CD14-positive monocyte (primary cell): Measurements from ENCODE around the gene ZNF689. TPM values are rescaled to one million over a fixed set of nuclear protein-coding genes. Genes with fewer than 3 reads are reported as not detected.

Source experiments
- DNase-seq, 3 donors: peaks; one replicate each; pipeline ENCODE4 v3.0.0-alpha.2; 2011 to 2022
- H2AFZ ChIP-seq: 2 replicates; pipeline ENCODE4 v1.6.0; 2012; ENCODE audit warnings: mild to moderate bottlenecking, low read depth, low read length, inconsistent platforms; ENCODE audit not compliant: insufficient read depth, poor library complexity, severe bottlenecking
- H3K27ac ChIP-seq, 2 donors: 1 replicate in 1 of 2; 2 replicates in 1 of 2; pipeline ENCODE4 v1.5.1; 2012 to 2013; ENCODE audit warnings: low read length in 2 of 2, control low read depth in 1 of 2, inconsistent platforms in 1 of 2, low read depth in 1 of 2, mild to moderate bottlenecking in 1 of 2
- H3K27me3 ChIP-seq, 2 donors: one replicate each; pipeline versions ENCODE4 v1.6.0 to v1.6.1; 2011 to 2013; ENCODE audit warnings: low read length in 2 of 2; ENCODE audit not compliant: control insufficient read depth in 2 of 2, insufficient read depth in 2 of 2
- H3K36me3 ChIP-seq, 2 donors: replicated peaks in 1 of 2; 1 replicate in 1 of 2; 2 replicates in 1 of 2; pipeline versions ENCODE4 v1.5.1 to v1.6.1; 2012 to 2013; ENCODE audit warnings: low read length in 2 of 2, control low read depth in 1 of 2, inconsistent platforms in 1 of 2, mild to moderate bottlenecking in 1 of 2; ENCODE audit not compliant: insufficient read depth in 2 of 2, control insufficient read depth in 1 of 2
- H3K4me1 ChIP-seq, 2 donors: 1 replicate in 1 of 2; 2 replicates in 1 of 2; pipeline versions ENCODE4 v1.5.1 to v1.6.1; 2012 to 2013; ENCODE audit warnings: low read length in 2 of 2, control low read depth in 1 of 2, inconsistent platforms in 1 of 2, mild to moderate bottlenecking in 1 of 2, moderate library complexity in 1 of 2; ENCODE audit not compliant: insufficient read depth in 2 of 2, control insufficient read depth in 1 of 2
- H3K4me2 ChIP-seq: replicated peaks from 2 replicates; pipeline ENCODE3; 2012; ENCODE audit warnings: low read length, moderate library complexity, mild to moderate bottlenecking; ENCODE audit not compliant: poor library complexity, severe bottlenecking; ENCODE audit errors: extremely low read depth
- H3K4me3 ChIP-seq, 3 experiments: fragments of 200-600 bp in 1 of 3; sonication (generic) in 1 of 3; replicated peaks in 1 of 3; 1 replicate in 2 of 3; 2 replicates in 1 of 3; pipeline ENCODE4 v1.5.1; 2011 to 2013; ENCODE audit warnings: low read length in 3 of 3, mild to moderate bottlenecking in 3 of 3, control low read depth in 2 of 3, low read depth in 2 of 3, inconsistent platforms in 1 of 3, moderate library complexity in 1 of 3
- H3K79me2 ChIP-seq: 2 replicates; pipeline ENCODE4 v1.6.0; 2012; ENCODE audit warnings: mild to moderate bottlenecking, control low read depth, inconsistent platforms, low read length, moderate library complexity; ENCODE audit not compliant: insufficient read depth
- H3K9ac ChIP-seq: 2 replicates; pipeline ENCODE4 v1.6.0; 2017; ENCODE audit warnings: low read length, mild to moderate bottlenecking; ENCODE audit not compliant: insufficient read depth, poor library complexity, severe bottlenecking
- H3K9me3 ChIP-seq, 2 donors: replicated peaks in 1 of 2; 1 replicate in 1 of 2; 2 replicates in 1 of 2; pipeline versions ENCODE4 v1.5.1 to v1.6.1; 2012 to 2013; ENCODE audit warnings: low read length in 2 of 2, control low read depth in 1 of 2; ENCODE audit not compliant: control insufficient read depth in 1 of 2, insufficient read depth in 1 of 2
- H4K20me1 ChIP-seq: 2 replicates; pipeline ENCODE4 v1.6.0; 2012; ENCODE audit warnings: mild to moderate bottlenecking, low read length, control low read depth, moderate library complexity; ENCODE audit not compliant: insufficient read depth
- H3K27ac Mint-ChIP-seq, 7 donors: one replicate each; pipeline ENCODE4 v1.8.0; 2020; ENCODE audit warnings: mild to moderate bottlenecking in 7 of 7, mixed read lengths in 7 of 7, moderate library complexity in 6 of 7, inconsistent platforms in 2 of 7
- H3K27me3 Mint-ChIP-seq, 3 donors: one replicate each; pipeline ENCODE4 v1.8.0; 2021 to 2022; ENCODE audit warnings: low read depth in 3 of 3, mild to moderate bottlenecking in 3 of 3, mixed read lengths in 3 of 3, moderate library complexity in 3 of 3, inconsistent platforms in 1 of 3
- H3K36me3 Mint-ChIP-seq, 2 donors: one replicate each; pipeline ENCODE4 v1.8.0; 2020; ENCODE audit warnings: mixed read lengths in 2 of 2, inconsistent platforms in 1 of 2, mild to moderate bottlenecking in 1 of 2
- H3K4me1 Mint-ChIP-seq: one replicate; pipeline ENCODE4 v1.8.0; 2020; ENCODE audit warnings: mild to moderate bottlenecking, mixed read lengths
- H3K4me3 Mint-ChIP-seq, 2 donors: one replicate each; pipeline ENCODE4 v1.8.0; 2020; ENCODE audit warnings: mild to moderate bottlenecking in 2 of 2, mixed read lengths in 2 of 2, moderate library complexity in 1 of 2
- H3K9me3 Mint-ChIP-seq, 7 donors: one replicate each; pipeline ENCODE4 v1.8.0; 2020 to 2022; ENCODE audit warnings: mixed read lengths in 7 of 7, mild to moderate bottlenecking in 6 of 7, moderate library complexity in 6 of 7, inconsistent platforms in 2 of 7
- CTCF ChIP-seq: fragments of 200-600 bp; IDR thresholded peaks from one replicate; pipeline ENCODE4 v1.8.0; 2022; ENCODE audit warnings: antibody characterized with exemption, mild to moderate bottlenecking
- WGBS: methylation state at CpG from one replicate; pipeline ENCODE4 v1.1.5; 2013; ENCODE audit warnings: missing lambda C conversion rate; ENCODE audit not compliant: insufficient coverage; 5-methylcytosine and 5-hydroxymethylcytosine counted together
- intact Hi-C, 2 donors: fragments of 100-400 bp; cut with micrococcal nuclease; formaldehyde crosslinking; loops; one replicate each; pipeline versions ENCODE4 v1.15.0 to v1.15.1; 2023
- polyA plus RNA-seq, 3 donors: library from polyadenylated mRNA; depleted of rRNA in 1 of 3; unstranded in 2 of 3; stranded (reverse) in 1 of 3; fragments of 300-500 nt in 2 of 3; fragments of >200 nt in 1 of 3; fragmentation: Illumina TruSeq in 2 of 3; gene quantifications; 1 replicate in 2 of 3; 2 replicates in 1 of 3; pipeline ENCODE4 v1.2.3, GENCODE V29; 2012 to 2021
- small RNA-seq: library from RNA; depleted of rRNA; stranded (forward); fragments of <200 nt; gene quantifications from one replicate; pipeline ENCODE3, GENCODE V24; 2012; ENCODE audit warnings: low read depth; ENCODE audit not compliant: insufficient read length

ZNF689 gene
- polyA plus RNA-seq, 3 donors, result 4.1 to 11.2 (median 8.0) TPM

DNA sequence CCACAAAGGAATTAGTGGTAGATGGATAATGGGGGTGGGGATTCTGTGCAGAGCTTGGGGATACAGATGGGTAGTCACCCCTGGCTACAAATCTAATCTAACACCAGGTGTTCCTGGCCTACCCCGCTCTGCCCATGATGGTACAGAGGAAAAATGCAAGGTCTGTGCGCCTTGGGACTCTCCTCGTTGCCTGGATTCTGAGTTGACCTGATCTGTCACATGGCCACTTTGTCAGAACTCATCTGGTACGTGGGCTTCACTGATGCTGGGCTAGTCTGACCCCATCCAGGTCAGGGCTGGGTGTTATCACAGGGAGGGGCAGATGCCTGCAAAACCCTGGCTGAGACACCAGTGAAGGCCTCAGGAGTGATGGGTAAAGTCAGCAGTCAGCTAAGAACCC is 57.2 kb downstream of the ZNF689 start:
- WGBS, result 100% methylated on average over 4 of the region's 4 CpGs
- TF ChIP-seq CTCF, result no peak
- Histone ChIP-seq H3K4me2 (no peak overlapping the region), H2AFZ (no peak overlapping the region), H3K9me3 (no peaks in the 10 kb centered on the region), H3K9ac (no peak overlapping the region), H3K36me3 (peaks cover 12 to 16% of the 10 kb centered on the region in 2 donors), H3K4me1 (peaks cover 19 to 26% of the 10 kb centered on the region in 2 donors), H3K4me3 (no peak overlapping the region), H3K27me3 (no peaks in the 10 kb centered on the region), H3K27ac (peak overlapping the region in 1 of 2 donors; percentile 10), H4K20me1 (peaks cover 6% of the 10 kb centered on the region), H3K79me2 (peaks cover 32% of the 10 kb centered on the region)
- intact Hi-C loops, result loop anchor here in 1 of 2 donors (10.0 kb wide), 1 partner anchor 62 kb away; the partner anchor contains the start of gene ZNF689
- DNase-seq, result no peak
- H3K27me3 Mint-ChIP-seq, result peaks cover 0 to 2% (median 0%) of the 10 kb centered on the region in 3 donors
- peaks cover 18 to 34% of the 10 kb centered on the region in 2 donors for H3K36me3 Mint-ChIP-seq
- H3K4me1 Mint-ChIP-seq, result peaks cover 23% of the 10 kb centered on the region
- no peaks in the 10 kb centered on the region for H3K9me3 Mint-ChIP-seq
- H3K4me3 Mint-ChIP-seq, result no peak overlapping the region
- peak overlapping the region in 5 of 7 donors; percentile 21 to 75 (median 45) for H3K27ac Mint-ChIP-seq

Small RNA genes within 50 kb of the gene (small RNA-seq; reads per million reads assigned to genes)
- gene AC093249.1 (not detected), gene AC093249.4 (not detected)

Other genes starting within 250 kb of the ZNF689 start
- gene TBC1D10B, start 239.9 kb downstream of the ZNF689 start, polyA plus RNA-seq, result 10 to 100 TPM; 12.2 to 36.0 (median 13.8) TPM
- gene MYL11, start 235.6 kb downstream of the ZNF689 start, polyA plus RNA-seq, result 1 to 10 TPM in 2 of 3 donors, not detected in 1; 1.6 to 1.9 TPM
- under 1 TPM; 0.31 to 0.60 (median 0.49) TPM for gene SEPTIN1, start 227.8 kb downstream of the ZNF689 start, polyA plus RNA-seq
- gene ZNF48, start 215.0 kb downstream of the ZNF689 start, polyA plus RNA-seq, result 1 to 10 TPM in 1 of 3 donors, under 1 TPM in 2; 0.67 to 1.4 (median 0.93) TPM
- gene ZNF771, start 202.8 kb downstream of the ZNF689 start, polyA plus RNA-seq, result under 1 TPM; 0.39 to 0.68 (median 0.51) TPM
- 10 to 100 TPM; 10.5 to 45.5 (median 32.2) TPM for gene DCTPP1, start 180.4 kb downstream of the ZNF689 start, polyA plus RNA-seq
- 10 to 100 TPM; 12.8 to 56.4 (median 54.2) TPM for gene SEPHS2, start 164.5 kb downstream of the ZNF689 start, polyA plus RNA-seq
- gene ITGAL, start 137.6 kb downstream of the ZNF689 start, polyA plus RNA-seq, result 100 to 1,000 TPM in 2 of 3 donors, 10 to 100 TPM in 1; 56.8 to 474 (median 109) TPM
- gene ZNF768, start 83.8 kb downstream of the ZNF689 start, polyA plus RNA-seq, result 10 to 100 TPM in 1 of 3 donors, 1 to 10 TPM in 2; 2.8 to 13.4 (median 3.0) TPM
- gene ZNF747, start 75.5 kb downstream of the ZNF689 start, polyA plus RNA-seq, result 1 to 10 TPM; 4.1 to 6.6 (median 4.4) TPM
- gene ZNF764, start 52.0 kb downstream of the ZNF689 start, polyA plus RNA-seq, result 1 to 10 TPM in 2 of 3 donors, under 1 TPM in 1; 0.94 to 4.6 (median 1.0) TPM
- 10 to 100 TPM; 10.3 to 24.1 (median 18.9) TPM for gene ZNF688, start 38.7 kb downstream of the ZNF689 start, polyA plus RNA-seq
- 1 to 10 TPM in 2 of 3 donors, under 1 TPM in 1; 0.67 to 9.0 (median 1.1) TPM for gene ZNF785, start 24.7 kb downstream of the ZNF689 start, polyA plus RNA-seq
- 10 to 100 TPM in 2 of 3 donors, 1 to 10 TPM in 1; 6.1 to 32.6 (median 10.4) TPM for gene PRR14, start 40.6 kb upstream of the ZNF689 start, polyA plus RNA-seq
- gene FBRS, start 48.0 kb upstream of the ZNF689 start, polyA plus RNA-seq, result 10 to 100 TPM in 1 of 3 donors, 1 to 10 TPM in 2; 1.4 to 44.8 (median 2.1) TPM
- 10 to 100 TPM in 1 of 3 donors, 1 to 10 TPM in 2; 3.0 to 16.0 (median 6.3) TPM for gene SRCAP, start 88.8 kb upstream of the ZNF689 start, polyA plus RNA-seq
- 100 to 1,000 TPM in 1 of 3 donors, 10 to 100 TPM in 2; 45.4 to 115 (median 54.2) TPM for gene PHKG2, start 138.0 kb upstream of the ZNF689 start, polyA plus RNA-seq
- gene CFAP119, start 151.7 kb upstream of the ZNF689 start, polyA plus RNA-seq, result 10 to 100 TPM in 1 of 3 donors, 1 to 10 TPM in 2; 2.4 to 25.3 (median 3.5) TPM
- 10 to 100 TPM; 14.8 to 53.5 (median 34.9) TPM for gene RNF40, start 151.9 kb upstream of the ZNF689 start, polyA plus RNA-seq
- gene ZNF629, start 176.8 kb upstream of the ZNF689 start, polyA plus RNA-seq, result 1 to 10 TPM in 1 of 3 donors, under 1 TPM in 2; 0.27 to 2.0 (median 0.73) TPM